Fibroblast of the aortic adventitia (primary cell): ENCODE results near the gene TTLL12. TPM values are rescaled to one million over a fixed set of nuclear protein-coding genes. Genes with fewer than 3 reads are reported as not detected.

Source experiments
- DNase-seq: peaks from one replicate; pipeline ENCODE4 v3.0.0-alpha.2; 2010; ENCODE audit warnings: low read depth
- H3K4me3 ChIP-seq: 2 replicates; pipeline ENCODE4 v1.5.1; 2011; ENCODE audit warnings: low read depth, mild to moderate bottlenecking, control low read depth, low read length, moderate library complexity
- CTCF ChIP-seq: IDR thresholded peaks from 2 replicates; pipeline ENCODE4 v1.5.1; 2011; ENCODE audit warnings: mild to moderate bottlenecking, low read length, control low read depth, inconsistent platforms; ENCODE audit not compliant: insufficient read depth
- total RNA-seq: library from RNA; depleted of rRNA; stranded (reverse); fragments of >200 nt; gene quantifications from 2 replicates; pipeline ENCODE4 v1.2.3, GENCODE V29; 2012; ENCODE audit warnings: low replicate concordance

Gene TTLL12
- total RNA-seq, 1 donor, result 40.5 TPM

- TF ChIP-seq CTCF, result no peak
- DNase-seq, result no peak
Observed at GRCh38 chr22:43174941-43175531, 11.9 kb downstream of the TTLL12 start.

GRCh38 chr22:43173976-43174720 is 12.8 kb downstream of the TTLL12 start:
- no peak overlapping the region for H3K4me3 ChIP-seq
- no peak for DNase-seq
- no peak for TF ChIP-seq CTCF

More at GRCh38 chr22:43174941-43175531, 11.9 kb downstream of the TTLL12 start:
- H3K4me3 ChIP-seq, result no peak overlapping the region

- no peak for DNase-seq
- no peak for TF ChIP-seq CTCF
- no peak overlapping the region for H3K4me3 ChIP-seq
Observed at GRCh38 chr22:43173566-43173965, 13.4 kb downstream of the TTLL12 start.

- no peak overlapping the region for H3K4me3 ChIP-seq
- no peak for DNase-seq
- no peak for TF ChIP-seq CTCF
Observed at GRCh38 chr22:43172191-43172590, 14.7 kb downstream of the TTLL12 start.

GRCh38 chr22:43171607-43172006 is 15.3 kb downstream of the TTLL12 start:
- no peak for DNase-seq
- no peak overlapping the region for H3K4me3 ChIP-seq
- TF ChIP-seq CTCF, result no peak

- H3K4me3 ChIP-seq, result no peak overlapping the region
- no peak for TF ChIP-seq CTCF
- DNase-seq, result no peak
Observed at GRCh38 chr22:43171019-43171491, 15.9 kb downstream of the TTLL12 start.
